CD8-positive, alpha-beta memory T cell (primary cell): ENCODE results near the gene ARG2. TPM values are rescaled to one million over a fixed set of nuclear protein-coding genes. Genes with fewer than 3 reads are reported as not detected.
A peak's percentile ranks its signal among the peaks of the same experiment; 100 is the strongest.

ENCODE experiments used
- CTCF ChIA-PET: fragments of 350-600 bp; sonication (Branson Sonifier 250); formaldehyde crosslinking; loops from one replicate; lab custom pipeline; 2021; ENCODE audit warnings: antibody characterized with exemption; lab: Charles Lee
- POLR2A ChIA-PET: fragments of 350-600 bp; sonication (Branson Sonifier 250); formaldehyde crosslinking; loops from one replicate; lab custom pipeline; 2021; ENCODE audit warnings: antibody characterized with exemption; lab: Charles Lee
- DNase-seq, 5 donors: peaks; one replicate each; pipeline versions ENCODE4 v3.0.0 to v3.0.0-alpha.2; 2020 to 2022; ENCODE audit warnings: mixed read lengths in 1 of 5
- H3K27ac ChIP-seq: one replicate; pipeline ENCODE4 v1.7.0; 2013; ENCODE audit warnings: low read depth, mild to moderate bottlenecking, low read length, moderate library complexity
- H3K27me3 ChIP-seq: 2 replicates; pipeline ENCODE4 v1.7.0; 2013; ENCODE audit warnings: low read length, mild to moderate bottlenecking; ENCODE audit not compliant: insufficient read depth, poor library complexity, severe bottlenecking
- H3K36me3 ChIP-seq: 2 replicates; pipeline ENCODE4 v1.7.0; 2013; ENCODE audit warnings: mild to moderate bottlenecking, low read length, moderate library complexity; ENCODE audit not compliant: insufficient read depth
- H3K4me1 ChIP-seq: 2 replicates; pipeline ENCODE4 v1.7.0; 2013; ENCODE audit warnings: mild to moderate bottlenecking, low read length, moderate library complexity; ENCODE audit not compliant: insufficient read depth
- H3K4me3 ChIP-seq: 2 replicates; pipeline ENCODE4 v1.7.0; 2013; ENCODE audit warnings: mild to moderate bottlenecking, low read length
- H3K9me3 ChIP-seq: 2 replicates; pipeline ENCODE4 v1.7.0; 2013; ENCODE audit warnings: mild to moderate bottlenecking, low read length
- H3K27ac Mint-ChIP-seq, 8 donors: one replicate each; pipeline ENCODE4 v1.8.0; 2020 to 2021; ENCODE audit warnings: mixed read lengths in 8 of 8, mild to moderate bottlenecking in 6 of 8, inconsistent platforms in 3 of 8, moderate library complexity in 3 of 8
- H3K27me3 Mint-ChIP-seq, 2 donors: one replicate each; pipeline ENCODE4 v1.8.0; 2020 to 2021; ENCODE audit warnings: mixed read lengths in 2 of 2, mild to moderate bottlenecking in 1 of 2, moderate library complexity in 1 of 2
- H3K36me3 Mint-ChIP-seq, 3 donors: one replicate each; pipeline ENCODE4 v1.8.0; 2020 to 2021; ENCODE audit warnings: mixed read lengths in 3 of 3, inconsistent platforms in 1 of 3, mild to moderate bottlenecking in 1 of 3
- H3K4me1 Mint-ChIP-seq, 3 donors: one replicate each; pipeline ENCODE4 v1.8.0; 2020 to 2021; ENCODE audit warnings: mixed read lengths in 3 of 3, inconsistent platforms in 1 of 3, mild to moderate bottlenecking in 1 of 3
- H3K4me3 Mint-ChIP-seq, 7 donors: one replicate each; pipeline ENCODE4 v1.8.0; 2020 to 2021; ENCODE audit warnings: mixed read lengths in 7 of 7, mild to moderate bottlenecking in 6 of 7, moderate library complexity in 4 of 7, inconsistent platforms in 2 of 7
- H3K9me3 Mint-ChIP-seq, 5 donors: one replicate each; pipeline ENCODE4 v1.8.0; 2020 to 2022; ENCODE audit warnings: mixed read lengths in 5 of 5, mild to moderate bottlenecking in 3 of 5, moderate library complexity in 2 of 5, inconsistent platforms in 1 of 5
- polyA plus RNA-seq: library from polyadenylated mRNA; unstranded; fragments of 300-500 nt; fragmentation: Illumina TruSeq; gene quantifications from one replicate; pipeline ENCODE4 v1.2.3, GENCODE V29; 2021
- total RNA-seq, 2 experiments: library from RNA; stranded (reverse); gene quantifications; one replicate each; pipeline ENCODE4 v1.2.3, GENCODE V29; 2021

ARG2 gene
- total and polyA plus RNA-seq, 3 experiments from 2014 or later: 1.2 to 2.8 (median 2.3) TPM

- Mint-ChIP-seq H3K27me3 (peaks cover 0 to 5% of the 10 kb centered on the region in 2 donors), H3K4me1 (no peaks in the 10 kb centered on the region), H3K36me3 (peaks cover 0 to 4% (median 2%) of the 10 kb centered on the region in 3 donors), H3K27ac (no peak overlapping the region), H3K4me3 (no peak overlapping the region), H3K9me3 (no peaks in the 10 kb centered on the region)
- Histone ChIP-seq H3K27ac (no peak overlapping the region), H3K4me1 (peaks cover 11% of the 10 kb centered on the region), H3K27me3 (no peaks in the 10 kb centered on the region), H3K9me3 (no peaks in the 10 kb centered on the region), H3K4me3 (no peak overlapping the region), H3K36me3 (no peaks in the 10 kb centered on the region)
- ChIA-PET POLR2A (interaction anchor here (0.6 kb wide), 1 partner anchor 104 kb away, joined by 4 read pairs; no protein-coding TSS in a partner anchor), CTCF (no interaction called here)
- DNase-seq: no peak
Measured at GRCh38 chr14:67627519-67627918, 7.8 kb downstream of the ARG2 start.

GRCh38 chr14:67630186-67630585 is 10.5 kb downstream of the ARG2 start:
- no peak overlapping the region for H3K27ac ChIP-seq
- no peak overlapping the region for H3K4me3 Mint-ChIP-seq
- CTCF ChIA-PET: interaction anchor here (1.1 to 1.4 kb wide), 3 partner anchors 10 to 202 kb away, joined by 3 read pairs; no protein-coding TSS in a partner anchor
- peaks cover 0 to 2% (median 1%) of the 10 kb centered on the region in 3 donors for H3K36me3 Mint-ChIP-seq
- POLR2A ChIA-PET: no interaction called here
- DNase-seq: no peak
- H3K4me3 ChIP-seq: no peak overlapping the region
- H3K9me3 Mint-ChIP-seq: no peaks in the 10 kb centered on the region
- H3K27me3 ChIP-seq: no peaks in the 10 kb centered on the region
- H3K4me1 ChIP-seq: no peaks in the 10 kb centered on the region
- H3K27me3 Mint-ChIP-seq: peaks cover 0 to 3% of the 10 kb centered on the region in 2 donors
- H3K36me3 ChIP-seq: no peaks in the 10 kb centered on the region
- H3K4me1 Mint-ChIP-seq: no peaks in the 10 kb centered on the region
- no peaks in the 10 kb centered on the region for H3K9me3 ChIP-seq
- no peak overlapping the region for H3K27ac Mint-ChIP-seq

- Histone ChIP-seq H3K27me3 (no peaks in the 10 kb centered on the region), H3K4me1 (no peaks in the 10 kb centered on the region), H3K27ac (no peak overlapping the region), H3K36me3 (no peaks in the 10 kb centered on the region), H3K9me3 (no peaks in the 10 kb centered on the region), H3K4me3 (no peak overlapping the region)
- Mint-ChIP-seq H3K27me3 (peaks cover 0 to 3% of the 10 kb centered on the region in 2 donors), H3K36me3 (peaks cover 0 to 2% (median 1%) of the 10 kb centered on the region in 3 donors), H3K27ac (no peak overlapping the region), H3K4me3 (no peak overlapping the region), H3K9me3 (no peaks in the 10 kb centered on the region), H3K4me1 (no peaks in the 10 kb centered on the region)
- DNase-seq: no peak
- POLR2A ChIA-PET: no interaction called here
- CTCF ChIA-PET: interaction anchor here (1.1 to 1.4 kb wide), 3 partner anchors 10 to 203 kb away, joined by 3 read pairs; no protein-coding TSS in a partner anchor
Measured at GRCh38 chr14:67630938-67631337, 11.2 kb downstream of the ARG2 start.

GRCh38 chr14:67633451-67634147 is 13.9 kb downstream of the ARG2 start:
- no peak for DNase-seq
- Mint-ChIP-seq H3K27ac (no peak overlapping the region), H3K4me3 (no peak overlapping the region), H3K27me3 (peaks cover 0 to 2% of the 10 kb centered on the region in 2 donors), H3K36me3 (peaks cover 0 to 2% (median 1%) of the 10 kb centered on the region in 3 donors), H3K9me3 (no peaks in the 10 kb centered on the region), H3K4me1 (no peaks in the 10 kb centered on the region)
- H3K4me3 ChIP-seq: no peak overlapping the region
- ChIA-PET POLR2A (no interaction called here), CTCF (no interaction called here)
- H3K36me3 ChIP-seq: no peaks in the 10 kb centered on the region
- H3K4me1 ChIP-seq: no peaks in the 10 kb centered on the region
- H3K27ac ChIP-seq: no peak overlapping the region
- H3K27me3 ChIP-seq: no peaks in the 10 kb centered on the region
- no peaks in the 10 kb centered on the region for H3K9me3 ChIP-seq

GRCh38 chr14:67636361-67636919 is 16.7 kb downstream of the ARG2 start:
- Mint-ChIP-seq H3K36me3 (peaks cover 0 to 1% (median 0%) of the 10 kb centered on the region in 3 donors), H3K27ac (no peak overlapping the region), H3K4me1 (no peaks in the 10 kb centered on the region), H3K27me3 (peaks cover 0 to 2% of the 10 kb centered on the region in 2 donors), H3K4me3 (no peak overlapping the region), H3K9me3 (no peaks in the 10 kb centered on the region)
- Histone ChIP-seq H3K27ac (peak overlapping the region; percentile 35), H3K4me3 (no peak overlapping the region), H3K9me3 (no peaks in the 10 kb centered on the region), H3K36me3 (no peaks in the 10 kb centered on the region), H3K27me3 (no peaks in the 10 kb centered on the region), H3K4me1 (no peaks in the 10 kb centered on the region)
- ChIA-PET CTCF (no interaction called here), POLR2A (no interaction called here)
- no peak for DNase-seq

- Mint-ChIP-seq H3K9me3 (no peaks in the 10 kb centered on the region), H3K27ac (no peak overlapping the region), H3K36me3 (peaks cover 0 to 1% (median 0%) of the 10 kb centered on the region in 3 donors), H3K4me1 (peaks cover 2 to 7% (median 6%) of the 10 kb centered on the region in 3 donors), H3K27me3 (no peaks in the 10 kb centered on the region), H3K4me3 (no peak overlapping the region)
- Histone ChIP-seq H3K27ac (no peak overlapping the region), H3K9me3 (no peaks in the 10 kb centered on the region), H3K27me3 (no peaks in the 10 kb centered on the region), H3K4me1 (no peaks in the 10 kb centered on the region), H3K36me3 (no peaks in the 10 kb centered on the region), H3K4me3 (no peak overlapping the region)
- CTCF ChIA-PET: no interaction called here
- POLR2A ChIA-PET: no interaction called here
- no peak for DNase-seq
Measured at GRCh38 chr14:67638642-67639041, 18.9 kb downstream of the ARG2 start.

- Histone ChIP-seq H3K4me1 (no peaks in the 10 kb centered on the region), H3K4me3 (no peak overlapping the region), H3K9me3 (no peaks in the 10 kb centered on the region), H3K27me3 (no peaks in the 10 kb centered on the region), H3K36me3 (no peaks in the 10 kb centered on the region), H3K27ac (no peak overlapping the region)
- no peaks in the 10 kb centered on the region for H3K9me3 Mint-ChIP-seq
- POLR2A ChIA-PET: no interaction called here
- no peak overlapping the region for H3K27ac Mint-ChIP-seq
- H3K4me1 Mint-ChIP-seq: peaks cover 2 to 7% (median 6%) of the 10 kb centered on the region in 3 donors
- CTCF ChIA-PET: no interaction called here
- peaks cover 0 to 13% (median 6%) of the 10 kb centered on the region in 3 donors for H3K36me3 Mint-ChIP-seq
- DNase-seq: no peak
- H3K27me3 Mint-ChIP-seq: no peaks in the 10 kb centered on the region
- H3K4me3 Mint-ChIP-seq: no peak overlapping the region
Measured at GRCh38 chr14:67641480-67641879, 21.8 kb downstream of the ARG2 start.
